Ectodermal cell (in vitro differentiated cells): Measurements from ENCODE around the gene SYS1. TPM values are rescaled to one million over a fixed set of nuclear protein-coding genes. Genes with fewer than 3 reads are reported as not detected.

ENCODE experiments used
- H3K27ac ChIP-seq: 2 replicates; pipeline ENCODE4 v1.7.0; 2013; ENCODE audit warnings: mild to moderate bottlenecking, low read depth, low read length; ENCODE audit not compliant: insufficient read depth, poor library complexity, severe bottlenecking
- H3K27me3 ChIP-seq: 2 replicates; pipeline ENCODE4 v1.7.0; 2013; ENCODE audit warnings: mild to moderate bottlenecking, low read length; ENCODE audit not compliant: insufficient read depth, control insufficient read depth, poor library complexity, severe bottlenecking
- H3K36me3 ChIP-seq: one replicate; pipeline ENCODE4 v1.7.0; 2013; ENCODE audit warnings: low read length; ENCODE audit not compliant: control insufficient read depth, insufficient read depth
- H3K4me1 ChIP-seq: one replicate; pipeline ENCODE4 v1.7.0; 2013; ENCODE audit warnings: low read length; ENCODE audit not compliant: control insufficient read depth, insufficient read depth
- H3K4me3 ChIP-seq: 2 replicates; pipeline ENCODE4 v1.7.0; 2013; ENCODE audit warnings: low read depth, low read length, control low read depth; ENCODE audit not compliant: insufficient read depth
- H3K9me3 ChIP-seq: 2 replicates; pipeline ENCODE4 v1.7.0; 2013; ENCODE audit warnings: mild to moderate bottlenecking, low read length, moderate library complexity; ENCODE audit not compliant: control insufficient read depth
- WGBS, 2 experiments: methylation state at CpG; one replicate each; pipeline ENCODE4 v1.1.7; 2013; ENCODE audit warnings: missing lambda C conversion rate in 2 of 2; 5-methylcytosine and 5-hydroxymethylcytosine counted together
- polyA plus RNA-seq, 4 experiments: library from polyadenylated mRNA; stranded (reverse); fragments of 50-300 nt; gene quantifications; one replicate each; pipeline ENCODE4 v1.2.3, GENCODE V29; 2013

The SYS1 gene
- polyA plus RNA-seq (2013, experiment 1 of 4), result 27.1 TPM
- polyA plus RNA-seq (2013, experiment 2 of 4), result 26.4 TPM
- 15.9 TPM for polyA plus RNA-seq (2013, experiment 3 of 4)
- 19.4 TPM for polyA plus RNA-seq (2013, experiment 4 of 4)

- H3K4me1 ChIP-seq, result peaks cover 5% of the 10 kb centered on the region
- peak within 1 kb of the TSS; percentile 84 for H3K4me3 ChIP-seq
- peak within 1 kb of the TSS; percentile 90 for H3K27ac ChIP-seq
- no peaks in the 10 kb centered on the region for H3K36me3 ChIP-seq
- no peaks in the 10 kb centered on the region for H3K27me3 ChIP-seq
- WGBS, 2 experiments, result 0% methylated on average over 55 of the region's 55 CpGs
- H3K9me3 ChIP-seq, result no peaks in the 10 kb centered on the region
These were observed at the start of gene SYS1 for GRCh38 chr20:45362804-45363610. TSS of gene SYS1 (plus strand) at chr20:45363156. CDS start at chr20:45363532, 376 bp downstream.

- Histone ChIP-seq H3K4me3 (no peak overlapping the region), H3K36me3 (no peaks in the 10 kb centered on the region), H3K9me3 (no peaks in the 10 kb centered on the region), H3K27ac (no peak overlapping the region), H3K27me3 (peaks cover 3% of the 10 kb centered on the region), H3K4me1 (no peaks in the 10 kb centered on the region)
- 90 to 92% methylated on average over 11 of the region's 11 CpGs for WGBS, 2 experiments
These were observed 49.0 kb upstream of the SYS1 start for GRCh38 chr20:45313943-45314342.

GRCh38 chr20:45315672-45316071 is 47.3 kb upstream of the SYS1 start:
- Histone ChIP-seq H3K27ac (no peak overlapping the region), H3K4me3 (no peak overlapping the region), H3K4me1 (no peaks in the 10 kb centered on the region), H3K27me3 (peaks cover 3% of the 10 kb centered on the region), H3K9me3 (no peaks in the 10 kb centered on the region), H3K36me3 (no peaks in the 10 kb centered on the region)
- 93 to 94% methylated on average over 4 of the region's 4 CpGs for WGBS, 2 experiments

GRCh38 chr20:45316150-45317080 is 46.5 kb upstream of the SYS1 start:
- H3K27me3 ChIP-seq, result peaks cover 3% of the 10 kb centered on the region
- no peaks in the 10 kb centered on the region for H3K36me3 ChIP-seq
- WGBS, 2 experiments, result 94% methylated on average over 71 of the region's 71 CpGs
- H3K4me1 ChIP-seq, result no peaks in the 10 kb centered on the region
- H3K27ac ChIP-seq, result no peak overlapping the region
- H3K4me3 ChIP-seq, result no peak overlapping the region
- H3K9me3 ChIP-seq, result no peaks in the 10 kb centered on the region

GRCh38 chr20:45317826-45318225 is 45.1 kb upstream of the SYS1 start:
- H3K9me3 ChIP-seq, result no peaks in the 10 kb centered on the region
- H3K27me3 ChIP-seq, result no peaks in the 10 kb centered on the region
- WGBS, 2 experiments, result 82% methylated on average over 3 of the region's 3 CpGs
- H3K27ac ChIP-seq, result no peak overlapping the region
- H3K4me1 ChIP-seq, result no peaks in the 10 kb centered on the region
- no peak overlapping the region for H3K4me3 ChIP-seq
- no peaks in the 10 kb centered on the region for H3K36me3 ChIP-seq

GRCh38 chr20:45318386-45318939 is 44.5 kb upstream of the SYS1 start:
- H3K4me1 ChIP-seq, result no peaks in the 10 kb centered on the region
- 87 to 88% methylated on average over 7 of the region's 7 CpGs for WGBS, 2 experiments
- no peaks in the 10 kb centered on the region for H3K27me3 ChIP-seq
- H3K9me3 ChIP-seq, result no peaks in the 10 kb centered on the region
- H3K4me3 ChIP-seq, result no peak overlapping the region
- no peak overlapping the region for H3K27ac ChIP-seq
- no peaks in the 10 kb centered on the region for H3K36me3 ChIP-seq

- whole genome bisulfite sequencing, 2 experiments, result 90 to 94% methylated on average over 2 of the region's 2 CpGs
- no peak overlapping the region for H3K4me3 ChIP-seq
These were observed 44.0 kb upstream of the SYS1 start for GRCh38 chr20:45318948-45319347.

GRCh38 chr20:45320948-45321595 is 41.9 kb upstream of the SYS1 start:
- H3K9me3 ChIP-seq, result no peaks in the 10 kb centered on the region
- peaks cover 9% of the 10 kb centered on the region for H3K4me1 ChIP-seq
- H3K4me3 ChIP-seq, result no peak overlapping the region
- H3K27ac ChIP-seq, result no peak overlapping the region
- WGBS, 2 experiments, result 66 to 68% methylated on average over 4 to 5 of the region's 5 CpGs
- H3K36me3 ChIP-seq, result no peaks in the 10 kb centered on the region
- H3K27me3 ChIP-seq, result no peaks in the 10 kb centered on the region

More at GRCh38 chr20:45318948-45319347, 44.0 kb upstream of the SYS1 start:
- Histone ChIP-seq H3K4me1 (no peaks in the 10 kb centered on the region), H3K9me3 (no peaks in the 10 kb centered on the region), H3K27me3 (no peaks in the 10 kb centered on the region), H3K27ac (no peak overlapping the region), H3K36me3 (no peaks in the 10 kb centered on the region)

- Histone ChIP-seq H3K4me1 (peaks cover 9% of the 10 kb centered on the region), H3K36me3 (no peaks in the 10 kb centered on the region), H3K9me3 (no peaks in the 10 kb centered on the region), H3K27me3 (no peaks in the 10 kb centered on the region), H3K4me3 (no peak overlapping the region), H3K27ac (no peak overlapping the region)
- WGBS, 2 experiments, result 73 to 76% methylated on average over 7 of the region's 7 CpGs
These were observed 40.0 kb upstream of the SYS1 start for GRCh38 chr20:45322952-45323383.
